ENCODE results near the gene TAMALIN.

DNA sequence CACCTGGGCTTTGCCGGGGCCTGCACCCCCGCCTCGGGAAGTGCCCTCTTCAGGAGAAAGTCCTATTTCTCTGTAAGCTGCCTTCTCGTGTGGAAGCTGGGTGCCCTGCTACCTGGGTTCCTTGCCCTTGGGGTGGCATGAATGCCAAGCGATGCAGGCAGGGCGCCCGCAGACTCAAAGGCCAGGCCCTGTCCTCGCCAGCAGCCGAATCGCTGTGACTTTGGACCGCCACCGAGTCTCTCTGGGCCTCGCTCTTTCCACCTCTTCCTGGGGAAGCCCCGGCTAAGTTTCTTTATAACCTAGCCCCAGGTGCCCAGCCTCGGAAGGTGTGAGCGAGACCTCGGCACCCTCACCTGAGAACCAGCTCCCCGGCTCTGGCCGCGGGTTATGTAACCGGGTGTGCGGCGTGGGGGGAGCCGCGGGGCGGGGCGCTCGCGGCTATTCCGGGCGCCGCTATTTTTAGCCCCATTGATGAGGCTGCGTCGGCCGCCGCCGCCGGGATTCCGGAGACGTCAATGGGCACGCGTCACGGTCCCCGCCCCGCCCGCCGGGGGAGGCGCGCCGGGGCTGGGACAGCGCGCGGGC lies 29.9 kb downstream of the TAMALIN start:
- no peak for TF ChIP-seq POLR2A (IDR thresholded peaks at IDR 0.05)
- TF ChIP-seq, protein P1, sequence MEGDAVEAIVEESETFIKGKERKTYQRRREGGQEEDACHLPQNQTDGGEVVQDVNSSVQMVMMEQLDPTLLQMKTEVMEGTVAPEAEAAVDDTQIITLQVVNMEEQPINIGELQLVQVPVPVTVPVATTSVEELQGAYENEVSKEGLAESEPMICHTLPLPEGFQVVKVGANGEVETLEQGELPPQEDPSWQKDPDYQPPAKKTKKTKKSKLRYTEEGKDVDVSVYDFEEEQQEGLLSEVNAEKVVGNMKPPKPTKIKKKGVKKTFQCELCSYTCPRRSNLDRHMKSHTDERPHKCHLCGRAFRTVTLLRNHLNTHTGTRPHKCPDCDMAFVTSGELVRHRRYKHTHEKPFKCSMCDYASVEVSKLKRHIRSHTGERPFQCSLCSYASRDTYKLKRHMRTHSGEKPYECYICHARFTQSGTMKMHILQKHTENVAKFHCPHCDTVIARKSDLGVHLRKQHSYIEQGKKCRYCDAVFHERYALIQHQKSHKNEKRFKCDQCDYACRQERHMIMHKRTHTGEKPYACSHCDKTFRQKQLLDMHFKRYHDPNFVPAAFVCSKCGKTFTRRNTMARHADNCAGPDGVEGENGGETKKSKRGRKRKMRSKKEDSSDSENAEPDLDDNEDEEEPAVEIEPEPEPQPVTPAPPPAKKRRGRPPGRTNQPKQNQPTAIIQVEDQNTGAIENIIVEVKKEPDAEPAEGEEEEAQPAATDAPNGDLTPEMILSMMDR (IDR thresholded peaks at IDR 0.05 in 8 of 11, conservative IDR thresholded peaks at IDR 0.05 in 3 of 11): no peak
- peak; percentile 69 to 82 (median 72) for TF ChIP-seq POLR2AphosphoS5 (IDR thresholded peaks at IDR 0.05)

Data from spleen (tissue), 7 donors.